Gastroesophageal sphincter (tissue), 4 donors: ENCODE measurements around the gene ADAMTS7. TPM values are rescaled to one million over a fixed set of nuclear protein-coding genes. Genes with fewer than 3 reads are reported as not detected.
"Not testable (repeated sequence)": the region's sequence is repeated elsewhere in the genome, so short reads cannot be mapped to it uniquely, and the experiment has no call there.

ENCODE experiments used
- ATAC-seq: fragments of 150-250 bp; one replicate; pipeline ENCODE4 v1.9.1; 2016; ENCODE audit warnings: mild to moderate bottlenecking, moderate library complexity
- H3K27ac ChIP-seq, 4 donors: fragments of 200-600 bp; sonication (generic) in 3 of 4; 1 replicate in 3 of 4; 2 replicates in 1 of 4; pipeline ENCODE4 v1.5.1; 2016 to 2019
- H3K27me3 ChIP-seq: fragments of 200-600 bp; sonication (generic); one replicate; pipeline ENCODE4 v1.5.1; 2019
- H3K36me3 ChIP-seq, 2 donors: fragments of 200-600 bp; sonication (generic); one replicate each; pipeline ENCODE4 v1.5.1; 2019; ENCODE audit warnings: control low read depth in 1 of 2
- H3K4me1 ChIP-seq, 3 donors: fragments of 200-600 bp; sonication (generic); 1 replicate in 2 of 3; 2 replicates in 1 of 3; pipeline ENCODE4 v1.5.1; 2016 to 2019; ENCODE audit warnings: control low read depth in 2 of 3
- H3K4me3 ChIP-seq, 2 donors: fragments of 200-600 bp; sonication (generic); one replicate each; pipeline ENCODE4 v1.5.1; 2019; ENCODE audit warnings: mild to moderate bottlenecking in 1 of 2, moderate library complexity in 1 of 2
- H3K9me3 ChIP-seq, 3 donors: fragments of 200-600 bp; sonication (generic); one replicate each; pipeline ENCODE4 v1.5.1; 2017 to 2019; ENCODE audit warnings: control low read depth in 2 of 3
- CTCF ChIP-seq, 4 experiments: fragments of 200-600 bp in 2 of 4; fragments of 450-650 bp in 2 of 4; sonication (generic) in 1 of 4; IDR thresholded peaks; one replicate each; pipeline ENCODE4 v1.5.1; 2017 to 2019; ENCODE audit warnings: antibody characterized with exemption in 4 of 4, mild to moderate bottlenecking in 2 of 4, moderate library complexity in 2 of 4
- EP300 ChIP-seq: sonication (generic); formaldehyde crosslinking; IDR thresholded peaks from one replicate; pipeline ENCODE4 v1.6.1; 2017; ENCODE audit warnings: antibody characterized with exemption, mild to moderate bottlenecking
- POLR2A ChIP-seq, 2 donors: fragments of 450-650 bp; IDR thresholded peaks; one replicate each; pipeline ENCODE4 v1.6.1; 2017; ENCODE audit warnings: antibody characterized with exemption in 2 of 2, mild to moderate bottlenecking in 2 of 2, moderate library complexity in 1 of 2
- POLR2AphosphoS5 ChIP-seq: sonication (generic); formaldehyde crosslinking; IDR thresholded peaks from one replicate; pipeline ENCODE4 v1.6.1; 2017; ENCODE audit warnings: antibody characterized with exemption
- WGBS, 2 donors: methylation state at CpG; one replicate each; pipeline ENCODE4 v1.1.5; 2018; ENCODE audit warnings: low coverage in 1 of 2; 5-methylcytosine and 5-hydroxymethylcytosine counted together
- total RNA-seq, 4 donors: library from RNA; depleted of rRNA; stranded (reverse); fragments of >200 nt; gene quantifications; one replicate each; pipeline ENCODE4 v1.1.0, GENCODE V29; 2016

Gene ADAMTS7
- total RNA-seq, 4 donors from 2014 or later: 2.6 to 9.7 (median 4.4) TPM

- TF ChIP-seq POLR2A (IDR thresholded peaks at IDR 0.05) (no peak), POLR2AphosphoS5 (no peak), EP300 (no peak), CTCF (IDR thresholded peaks at IDR 0.05) (no peak)
- Histone ChIP-seq H3K36me3 (no peaks in the 10 kb centered on the region), H3K27me3 (no peaks in the 10 kb centered on the region), H3K27ac (no peak overlapping the region), H3K4me3 (no peak overlapping the region), H3K4me1 (peaks cover 0 to 6% (median 4%) of the 10 kb centered on the region in 3 donors), H3K9me3 (no peaks in the 10 kb centered on the region)
- WGBS, 2 donors: 80 to 100% methylated on average over 1 to 2 of the region's 5 CpGs
- no peak for ATAC-seq
Observed at GRCh38 chr15:78778422-78778821, 32.8 kb downstream of the ADAMTS7 start.

- H3K27ac ChIP-seq, ATAC-seq, H3K9me3 ChIP-seq, H3K27me3 ChIP-seq, H3K36me3 ChIP-seq, H3K4me1 ChIP-seq, H3K4me3 ChIP-seq: not testable (repeated sequence)
- WGBS, 2 donors: 90 to 92% methylated on average over 2 of the region's 12 CpGs
Observed at GRCh38 chr15:78777953-78778345, 33.3 kb downstream of the ADAMTS7 start.

GRCh38 chr15:78777290-78777952 lies 33.8 kb downstream of the ADAMTS7 start:
- not testable (repeated sequence) for H3K4me3 ChIP-seq, H3K27ac ChIP-seq, ATAC-seq, H3K27me3 ChIP-seq, H3K9me3 ChIP-seq, H3K36me3 ChIP-seq, H3K4me1 ChIP-seq
- 90% methylated on average over 2 of the region's 26 CpGs; no CpG with 5 or more reads in 1 of the 2 donors for WGBS, 2 donors

- not testable (repeated sequence) for H3K36me3 ChIP-seq, H3K27ac ChIP-seq, H3K9me3 ChIP-seq, H3K27me3 ChIP-seq, ATAC-seq, H3K4me1 ChIP-seq, H3K4me3 ChIP-seq
- 80% methylated on average over 1 of the region's 25 CpGs; no CpG with 5 or more reads in 1 of the 2 donors for WGBS, 2 donors
Observed at GRCh38 chr15:78776046-78776925, 35.0 kb downstream of the ADAMTS7 start.

GRCh38 chr15:78775472-78775871 lies 35.8 kb downstream of the ADAMTS7 start:
- Histone ChIP-seq H3K9me3 (no peaks in the 10 kb centered on the region), H3K27ac (no peak overlapping the region), H3K27me3 (no peaks in the 10 kb centered on the region), H3K4me3 (no peak overlapping the region), H3K36me3 (no peaks in the 10 kb centered on the region), H3K4me1 (peaks cover 0 to 6% (median 4%) of the 10 kb centered on the region in 3 donors)
- no peak for ATAC-seq
- TF ChIP-seq POLR2A (IDR thresholded peaks at IDR 0.05): no peak
- no peak for TF ChIP-seq CTCF (IDR thresholded peaks at IDR 0.05)
- no peak for TF ChIP-seq EP300
- no peak for TF ChIP-seq POLR2AphosphoS5
- no CpG with 5 or more reads among the region's 8 CpGs for WGBS, 2 donors

GRCh38 chr15:78774451-78774990 lies 36.7 kb downstream of the ADAMTS7 start:
- H3K36me3 ChIP-seq, ATAC-seq, H3K27ac ChIP-seq, H3K4me1 ChIP-seq, H3K9me3 ChIP-seq, H3K27me3 ChIP-seq, H3K4me3 ChIP-seq: not testable (repeated sequence)
- WGBS, 2 donors: no CpG with 5 or more reads among the region's 15 CpGs

- WGBS, 2 donors: no CpG with 5 or more reads among the region's 25 CpGs
- ATAC-seq: not testable (repeated sequence)
Observed at GRCh38 chr15:78773765-78774450, 37.4 kb downstream of the ADAMTS7 start.

More at GRCh38 chr15:78773765-78774450, 37.4 kb downstream of the ADAMTS7 start:
- not testable (repeated sequence) for H3K27me3 ChIP-seq, H3K4me1 ChIP-seq, H3K27ac ChIP-seq, H3K36me3 ChIP-seq, H3K4me3 ChIP-seq, H3K9me3 ChIP-seq
